IMR-90 (cell line): ENCODE measurements around the gene CDCA4.

Experiments
- CEBPB ChIP-seq: IDR thresholded peaks from 2 replicates; pipeline ENCODE4 v1.6.1; 2012; ENCODE audit warnings: low read depth, low read length, improper control_type of control experiment
- CTCF ChIP-seq: conservative IDR thresholded peaks from 2 replicates; pipeline ENCODE4 v1.5.1; 2012; ENCODE audit warnings: mild to moderate bottlenecking, low read depth, low read length, improper control_type of control experiment
- FOS ChIP-seq: fragments of 150-350 bp; IDR thresholded peaks from 2 replicates; pipeline ENCODE4 v1.6.1; 2016; ENCODE audit warnings: low read depth, low read length
- MAZ ChIP-seq: IDR thresholded peaks from 2 replicates; pipeline ENCODE4 v1.6.1; 2012; ENCODE audit warnings: low read depth, mild to moderate bottlenecking, low read length, improper control_type of control experiment, moderate library complexity, borderline replicate concordance
- MXI1 ChIP-seq: IDR thresholded peaks from 2 replicates; pipeline ENCODE4 v1.6.1; 2012; ENCODE audit warnings: low read depth, mild to moderate bottlenecking, low read length, moderate library complexity, borderline replicate concordance
- POLR2A ChIP-seq: IDR thresholded peaks from 2 replicates; pipeline ENCODE4 v1.6.1; 2012; ENCODE audit warnings: mild to moderate bottlenecking, low read depth, low read length
- RAD21 ChIP-seq: IDR thresholded peaks from 2 replicates; pipeline ENCODE4 v1.6.1; 2012; ENCODE audit warnings: low read length, improper control_type of control experiment
- RFX5 ChIP-seq: IDR thresholded peaks from 2 replicates; pipeline ENCODE4 v1.8.0; 2012; ENCODE audit warnings: low read depth, mild to moderate bottlenecking, low read length, moderate library complexity
- TF ChIP-seq, protein P1 (sequence below): fragments of 150-350 bp; IDR thresholded peaks from 2 replicates; pipeline ENCODE4 v1.6.1; 2016; ENCODE audit warnings: low read depth, mild to moderate bottlenecking, low read length, moderate library complexity, borderline replicate concordance

GRCh38 chr14:105051182-105052109 lies 30.6 kb upstream of the CDCA4 start:
- TF ChIP-seq CTCF (no peak), POLR2A (no peak), MXI1 (no peak), RAD21 (no peak), RFX5 (no peak), MAZ (no peak), CEBPB (no peak), FOS (no peak)
- TF ChIP-seq, protein P1, sequence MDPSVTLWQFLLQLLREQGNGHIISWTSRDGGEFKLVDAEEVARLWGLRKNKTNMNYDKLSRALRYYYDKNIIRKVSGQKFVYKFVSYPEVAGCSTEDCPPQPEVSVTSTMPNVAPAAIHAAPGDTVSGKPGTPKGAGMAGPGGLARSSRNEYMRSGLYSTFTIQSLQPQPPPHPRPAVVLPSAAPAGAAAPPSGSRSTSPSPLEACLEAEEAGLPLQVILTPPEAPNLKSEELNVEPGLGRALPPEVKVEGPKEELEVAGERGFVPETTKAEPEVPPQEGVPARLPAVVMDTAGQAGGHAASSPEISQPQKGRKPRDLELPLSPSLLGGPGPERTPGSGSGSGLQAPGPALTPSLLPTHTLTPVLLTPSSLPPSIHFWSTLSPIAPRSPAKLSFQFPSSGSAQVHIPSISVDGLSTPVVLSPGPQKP, result no peak
